ENCODE data around the gene CMPK1. TPM values are rescaled to one million over a fixed set of nuclear protein-coding genes. Genes with fewer than 3 reads are reported as not detected.

Gene CMPK1
- polyA plus RNA-seq, 3 donors, result 40.6 to 135 (median 74.7) TPM

- H3K27ac ChIP-seq (ENCODE audit: low read depth, low read length), result no peak overlapping the region
- 85 to 93% (median 91%) methylated on average over 14 of the region's 14 CpGs for WGBS, 3 donors
Observed at GRCh38 chr1:47412437-47412836, 78.8 kb downstream of the CMPK1 start.

DNA sequence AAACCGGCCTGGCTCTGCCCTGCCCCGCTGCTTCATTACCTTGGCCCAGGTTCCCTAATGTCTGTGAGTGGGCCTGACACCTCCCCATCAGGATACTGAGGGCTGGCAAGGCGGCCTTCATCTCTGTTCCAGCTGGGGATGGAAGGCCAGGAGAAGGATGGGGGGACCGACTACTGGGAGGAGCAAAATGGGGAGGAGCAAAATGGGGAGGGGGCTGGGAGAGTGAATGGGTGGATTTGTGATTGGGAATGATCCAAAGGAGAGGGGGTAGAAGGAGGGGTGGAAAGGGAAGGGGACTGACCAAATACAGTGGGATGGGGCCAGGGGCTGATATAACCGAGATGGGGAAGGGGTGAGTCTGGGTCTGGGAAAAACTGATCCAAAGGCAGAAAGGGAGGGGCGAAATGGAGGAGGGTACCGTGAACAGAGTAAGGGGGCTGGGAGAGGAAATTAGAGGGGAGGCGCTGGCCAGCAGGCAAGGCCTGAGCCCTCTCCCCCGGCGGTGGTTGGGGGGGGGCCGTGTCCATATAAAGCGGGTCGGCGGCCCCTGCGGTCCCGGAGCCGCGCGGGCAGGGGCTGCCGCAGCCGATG is 82.2 kb downstream of the CMPK1 start, which contains the start of gene FOXE3:
Gene FOXE3, plus strand, starts transcription at position 558 of the 591 bp plus-strand sequence. Its CDS starts 31 bp downstream, at position 589.
- 14 to 33% (median 30%) methylated on average over 16 to 21 of the region's 21 CpGs for WGBS, 3 donors
- no peak within 1 kb of the TSS for H3K27ac ChIP-seq (ENCODE audit: low read depth, low read length)

- 0 to 3% (median 3%) methylated on average over 77 to 134 of the region's 134 CpGs for WGBS, 3 donors
- H3K27ac ChIP-seq (ENCODE audit: low read depth, low read length), result no peak overlapping the region
Observed at GRCh38 chr1:47416319-47417169, 83.0 kb downstream of the CMPK1 start.

- no peak overlapping the region for H3K27ac ChIP-seq (ENCODE audit: low read depth, low read length)
- WGBS, 3 donors, result 21 to 38% (median 34%) methylated on average over 33 to 39 of the region's 39 CpGs
Observed at GRCh38 chr1:47417170-47418044, 83.8 kb downstream of the CMPK1 start.

- H3K27ac ChIP-seq (ENCODE audit: low read depth, low read length), result no peak overlapping the region
- 77 to 84% (median 84%) methylated on average over 2 of the region's 2 CpGs for WGBS, 3 donors
Observed at GRCh38 chr1:47418122-47418521, 84.5 kb downstream of the CMPK1 start.

DNA sequence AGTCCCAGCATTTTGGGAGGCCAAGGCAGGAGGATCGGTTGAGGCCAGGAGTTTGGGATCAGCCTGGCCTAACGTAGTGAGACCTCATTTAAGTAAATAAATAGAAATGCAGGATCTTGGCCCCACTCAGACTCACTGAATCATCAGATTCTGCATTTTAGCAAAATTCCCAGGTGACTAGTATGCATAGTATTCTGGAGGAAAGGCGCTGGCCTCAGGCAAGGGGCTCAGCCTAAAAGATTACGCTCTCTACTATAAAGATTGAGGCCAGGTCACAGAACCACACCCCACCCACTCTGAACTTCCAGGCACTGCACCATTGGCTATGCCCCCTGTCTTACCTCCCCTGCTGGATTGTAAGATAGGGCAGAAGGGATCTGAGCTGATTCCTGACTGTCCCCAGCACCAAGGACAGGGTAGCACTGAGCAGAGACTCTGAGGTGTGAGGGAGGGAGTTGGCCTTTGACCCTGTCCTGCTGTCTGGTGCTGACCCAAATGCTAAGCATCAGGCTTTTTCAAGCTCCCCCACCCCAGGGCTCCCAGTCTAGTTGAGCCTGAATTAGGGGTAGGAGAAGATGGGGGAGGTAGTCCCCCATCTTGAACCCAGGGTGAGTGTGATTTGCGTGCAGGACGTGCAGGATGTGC is 85.2 kb downstream of the CMPK1 start:
- WGBS, 3 donors, result 92 to 94% (median 92%) methylated on average over 6 of the region's 6 CpGs
- H3K27ac ChIP-seq (ENCODE audit: low read depth, low read length), result no peak overlapping the region

GRCh38 chr1:47420547-47420946 is 87.0 kb downstream of the CMPK1 start:
- 63 to 88% (median 88%) methylated on average over 4 of the region's 4 CpGs for WGBS, 3 donors
- H3K27ac ChIP-seq (ENCODE audit: low read depth, low read length), result no peak overlapping the region

DNA sequence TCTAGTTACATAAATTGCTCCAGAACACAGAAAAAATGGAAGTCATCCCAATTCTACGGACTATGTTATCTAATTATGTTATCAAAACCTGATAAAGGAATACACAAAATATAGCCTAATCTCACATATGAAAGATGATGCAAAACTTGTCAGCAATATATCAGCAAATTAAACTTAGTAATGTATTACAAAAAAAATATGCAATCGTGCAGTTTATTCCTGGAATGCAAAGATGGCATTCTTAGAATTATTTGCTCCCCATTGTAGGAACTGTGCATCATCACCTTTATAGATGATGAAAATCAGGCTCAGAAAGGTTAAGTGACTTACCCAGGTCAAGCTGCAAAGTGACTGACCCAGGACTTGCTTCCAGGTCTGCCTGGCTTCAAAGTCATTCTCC is 90.3 kb downstream of the CMPK1 start:
- H3K27ac ChIP-seq (ENCODE audit: low read depth, low read length), result no peak overlapping the region
- 19 to 40% (median 37%) methylated on average over 2 of the region's 2 CpGs for WGBS, 3 donors

- H3K27ac ChIP-seq (ENCODE audit: low read depth, low read length), result no peak overlapping the region
- WGBS, 3 donors, result 4 to 7% (median 6%) methylated on average over 6 of the region's 6 CpGs
Observed at GRCh38 chr1:47424336-47424982, 90.9 kb downstream of the CMPK1 start.

Other genes starting within 250 kb of the CMPK1 start
- under 1 TPM in 1 of 3 donors, not detected in 2; 0.10 TPM for gene CYP4A22, start 196.3 kb upstream of the CMPK1 start, polyA plus RNA-seq
- gene PDZK1IP1, start 143.8 kb upstream of the CMPK1 start, polyA plus RNA-seq, result 10 to 100 TPM in 2 of 3 donors, 1 to 10 TPM in 1; 9.1 to 34.6 (median 11.0) TPM
- gene TAL1, start 101.6 kb upstream of the CMPK1 start, polyA plus RNA-seq, result 10 to 100 TPM in 1 of 3 donors, 1 to 10 TPM in 1, under 1 TPM in 1; 0.94 to 17.1 (median 4.2) TPM
- under 1 TPM; 0.22 to 0.56 (median 0.36) TPM for gene STIL, start 19.6 kb upstream of the CMPK1 start, polyA plus RNA-seq
- gene FOXE3, start 82.5 kb downstream of the CMPK1 start, polyA plus RNA-seq, result not detected
- under 1 TPM; 0.02 to 0.22 (median 0.06) TPM for gene FOXD2, start 104.3 kb downstream of the CMPK1 start, polyA plus RNA-seq